HUES6 (cell line): Measurements from ENCODE around the gene PDZK1.

ENCODE experiments used
- H3K27ac ChIP-seq: 2 replicates; pipeline ENCODE4 v1.7.0; 2013; ENCODE audit warnings: low read depth, mild to moderate bottlenecking, low read length, inconsistent platforms
- H3K27me3 ChIP-seq: 2 replicates; pipeline ENCODE4 v1.6.1; 2013; ENCODE audit warnings: low read length; ENCODE audit not compliant: control insufficient read depth, insufficient read depth
- H3K36me3 ChIP-seq: 2 replicates; pipeline ENCODE4 v1.6.1; 2013; ENCODE audit warnings: low read length; ENCODE audit not compliant: control insufficient read depth, insufficient read depth
- H3K4me1 ChIP-seq: 2 replicates; pipeline ENCODE4 v1.6.1; 2013; ENCODE audit warnings: low read length; ENCODE audit not compliant: control insufficient read depth, insufficient read depth
- H3K4me3 ChIP-seq: 2 replicates; pipeline ENCODE4 v1.5.1; 2013; ENCODE audit warnings: low read depth, low read length
- H3K9ac ChIP-seq: one replicate; pipeline ENCODE4 v1.6.1; 2013; ENCODE audit warnings: mild to moderate bottlenecking, low read length
- H3K9me3 ChIP-seq: 2 replicates; pipeline ENCODE4 v1.6.1; 2013; ENCODE audit warnings: low read depth, low read length; ENCODE audit not compliant: control insufficient read depth, insufficient read depth

The PDZK1 gene

GRCh38 chr1:145707183-145707867, at the start of gene PDZK1:
Gene PDZK1 (minus strand): TSS chr1:145707368. CDS start chr1:145688021, 19,347 bp downstream.
- H3K27me3 ChIP-seq: no peaks in the 10 kb centered on the region
- no peaks in the 10 kb centered on the region for H3K9me3 ChIP-seq
- H3K9ac ChIP-seq: no peak within 1 kb of the TSS
- peaks cover 6% of the 10 kb centered on the region; the same call in 1 of the 2 replicates for H3K4me1 ChIP-seq
- H3K27ac ChIP-seq: no peak within 1 kb of the TSS
- H3K4me3 ChIP-seq: no peak within 1 kb of the TSS
- no peaks in the 10 kb centered on the region for H3K36me3 ChIP-seq

GRCh38 chr1:145751491-145752037, 44.4 kb upstream of the PDZK1 start:
- Histone ChIP-seq H3K27ac (no peak overlapping the region), H3K36me3 (peaks cover 34% of the 10 kb centered on the region), H3K4me1 (no peaks in the 10 kb centered on the region)

GRCh38 chr1:145750426-145750825, 43.3 kb upstream of the PDZK1 start:
- Histone ChIP-seq H3K4me3 (no peak overlapping the region), H3K27me3 (no peaks in the 10 kb centered on the region), H3K27ac (no peak overlapping the region), H3K4me1 (no peaks in the 10 kb centered on the region), H3K36me3 (peaks cover 36% of the 10 kb centered on the region), H3K9ac (no peak overlapping the region), H3K9me3 (no peaks in the 10 kb centered on the region)

More at GRCh38 chr1:145751491-145752037, 44.4 kb upstream of the PDZK1 start:
- Histone ChIP-seq H3K9me3 (no peaks in the 10 kb centered on the region), H3K9ac (no peak overlapping the region), H3K27me3 (no peaks in the 10 kb centered on the region), H3K4me3 (no peak overlapping the region)

- no peaks in the 10 kb centered on the region for H3K27me3 ChIP-seq
- no peak overlapping the region for H3K9ac ChIP-seq
- H3K36me3 ChIP-seq: peaks cover 56% of the 10 kb centered on the region
- H3K9me3 ChIP-seq: no peaks in the 10 kb centered on the region
- H3K27ac ChIP-seq: no peak overlapping the region
- H3K4me1 ChIP-seq: no peaks in the 10 kb centered on the region
- no peak overlapping the region for H3K4me3 ChIP-seq
Observed at GRCh38 chr1:145747398-145748247, 40.5 kb upstream of the PDZK1 start.

GRCh38 chr1:145740269-145740668, 33.1 kb upstream of the PDZK1 start:
- H3K27ac ChIP-seq: no peak overlapping the region
- no peak overlapping the region for H3K4me3 ChIP-seq
- H3K36me3 ChIP-seq: peaks cover 23% of the 10 kb centered on the region
- H3K9me3 ChIP-seq: no peaks in the 10 kb centered on the region
- H3K9ac ChIP-seq: no peak overlapping the region
- H3K4me1 ChIP-seq: no peaks in the 10 kb centered on the region
- no peaks in the 10 kb centered on the region for H3K27me3 ChIP-seq

GRCh38 chr1:145736191-145736590, 29.0 kb upstream of the PDZK1 start:
- H3K4me1 ChIP-seq: no peaks in the 10 kb centered on the region
- no peaks in the 10 kb centered on the region for H3K27me3 ChIP-seq
- H3K4me3 ChIP-seq: no peak overlapping the region
- no peaks in the 10 kb centered on the region for H3K9me3 ChIP-seq
- H3K36me3 ChIP-seq: no peaks in the 10 kb centered on the region
- no peak overlapping the region for H3K27ac ChIP-seq
- no peak overlapping the region for H3K9ac ChIP-seq

GRCh38 chr1:145730900-145731299, 23.7 kb upstream of the PDZK1 start:
- Histone ChIP-seq H3K27me3 (no peaks in the 10 kb centered on the region), H3K36me3 (no peaks in the 10 kb centered on the region), H3K4me1 (no peaks in the 10 kb centered on the region), H3K27ac (no peak overlapping the region), H3K9ac (no peak overlapping the region), H3K4me3 (no peak overlapping the region), H3K9me3 (no peaks in the 10 kb centered on the region)

- Histone ChIP-seq H3K27me3 (no peaks in the 10 kb centered on the region), H3K27ac (no peak overlapping the region), H3K9me3 (no peaks in the 10 kb centered on the region), H3K4me1 (no peaks in the 10 kb centered on the region), H3K36me3 (no peaks in the 10 kb centered on the region), H3K4me3 (no peak overlapping the region), H3K9ac (no peak overlapping the region)
Observed at GRCh38 chr1:145730467-145730866, 23.3 kb upstream of the PDZK1 start.

GRCh38 chr1:145729666-145730436, 22.7 kb upstream of the PDZK1 start:
- no peak overlapping the region for H3K4me3 ChIP-seq
- no peaks in the 10 kb centered on the region for H3K27me3 ChIP-seq
- no peaks in the 10 kb centered on the region for H3K4me1 ChIP-seq
- no peak overlapping the region for H3K9ac ChIP-seq
- H3K27ac ChIP-seq: no peak overlapping the region
- H3K36me3 ChIP-seq: no peaks in the 10 kb centered on the region
- no peaks in the 10 kb centered on the region for H3K9me3 ChIP-seq

GRCh38 chr1:145729196-145729595, 22.0 kb upstream of the PDZK1 start:
- Histone ChIP-seq H3K36me3 (no peaks in the 10 kb centered on the region), H3K27me3 (no peaks in the 10 kb centered on the region), H3K4me1 (no peaks in the 10 kb centered on the region), H3K27ac (no peak overlapping the region), H3K4me3 (no peak overlapping the region), H3K9me3 (no peaks in the 10 kb centered on the region), H3K9ac (no peak overlapping the region)
